ENCODE measurements around the gene ZNF426.

Gene ZNF426

GRCh38 chr19:9485140-9485539 is 53.3 kb downstream of the ZNF426 start:
- H3K9ac ChIP-seq (ENCODE audit: low read length): no peak overlapping the region
- no peaks in the 10 kb centered on the region for H3K36me3 ChIP-seq (ENCODE audit: insufficient read depth, low read length)

GRCh38 chr19:9474975-9475374 is 63.5 kb downstream of the ZNF426 start:
- Histone ChIP-seq H3K9me3 (ENCODE audit: low read length) (peaks cover 6% of the 10 kb centered on the region), H3K4me3 (ENCODE audit: low read depth, low read length, poor library complexity, severe bottlenecking) (no peak overlapping the region), H3K9me2 (ENCODE audit: low read depth, low read length) (no peaks in the 10 kb centered on the region), H3K9ac (ENCODE audit: low read length) (no peak overlapping the region), H3F3A (ENCODE audit: insufficient read depth, low read length) (no peaks in the 10 kb centered on the region), H2AFZ (ENCODE audit: low read length) (no peak overlapping the region), H3K27ac (ENCODE audit: low read depth, low read length, poor library complexity, severe bottlenecking) (no peak overlapping the region), H4K20me1 (ENCODE audit: insufficient read depth, low read length) (no peaks in the 10 kb centered on the region), H3K36me3 (ENCODE audit: insufficient read depth, low read length) (no peaks in the 10 kb centered on the region), H3K4me1 (ENCODE audit: insufficient read depth, low read length, severe bottlenecking) (no peaks in the 10 kb centered on the region), H3K79me2 (ENCODE audit: insufficient read depth, low read length) (no peaks in the 10 kb centered on the region), H3K4me2 (ENCODE audit: low read length) (no peak overlapping the region), H3K27me3 (ENCODE audit: insufficient read depth, low read length) (no peaks in the 10 kb centered on the region)
- no peak for TF ChIP-seq EZH2 (IDR thresholded peaks at IDR 0.05; ENCODE audit: borderline replicate concordance, low read length)
- TF ChIP-seq CTCF (IDR thresholded peaks at IDR 0.05; ENCODE audit: low read length): no peak

More at GRCh38 chr19:9485140-9485539, 53.3 kb downstream of the ZNF426 start:
- no peak overlapping the region for H3K27ac ChIP-seq (ENCODE audit: low read depth, low read length, poor library complexity, severe bottlenecking)
- no peak overlapping the region for H2AFZ ChIP-seq (ENCODE audit: low read length)
- no peak overlapping the region for H3K4me3 ChIP-seq (ENCODE audit: low read depth, low read length, poor library complexity, severe bottlenecking)
- H3K4me1 ChIP-seq (ENCODE audit: insufficient read depth, low read length, severe bottlenecking): no peaks in the 10 kb centered on the region
- no peaks in the 10 kb centered on the region for H3F3A ChIP-seq (ENCODE audit: insufficient read depth, low read length)
- no peaks in the 10 kb centered on the region for H3K79me2 ChIP-seq (ENCODE audit: insufficient read depth, low read length)
- no peak overlapping the region for H3K4me2 ChIP-seq (ENCODE audit: low read length)
- no peak for TF ChIP-seq CTCF (IDR thresholded peaks at IDR 0.05; ENCODE audit: low read length)
- TF ChIP-seq EZH2 (IDR thresholded peaks at IDR 0.05; ENCODE audit: borderline replicate concordance, low read length): no peak
- no peaks in the 10 kb centered on the region for H3K9me2 ChIP-seq (ENCODE audit: low read depth, low read length)
- no peaks in the 10 kb centered on the region for H3K27me3 ChIP-seq (ENCODE audit: insufficient read depth, low read length)
- peaks cover 13% of the 10 kb centered on the region; the same call in 1 of the 2 replicates for H3K9me3 ChIP-seq (ENCODE audit: low read length)
- no peaks in the 10 kb centered on the region for H4K20me1 ChIP-seq (ENCODE audit: insufficient read depth, low read length)
